Coronary artery (tissue), 2 donors: ENCODE data around the gene HIPK4.

Experiments used
- DNase-seq: peaks from one replicate; pipeline ENCODE4 v3.0.0-alpha.2; 2017; ENCODE audit warnings: low spot score
- H3K27ac ChIP-seq, 2 donors: fragments of 200-600 bp; sonication (generic); one replicate each; pipeline ENCODE4 v1.5.1; 2016 to 2019
- H3K4me3 ChIP-seq: fragments of 200-600 bp; sonication (generic); 2 replicates; pipeline ENCODE4 v1.5.1; 2016; ENCODE audit warnings: mild to moderate bottlenecking, moderate library complexity
- CTCF ChIP-seq: fragments of 200-600 bp; sonication (generic); IDR thresholded peaks from one replicate; pipeline ENCODE4 v1.5.1; 2019; ENCODE audit warnings: antibody characterized with exemption

The HIPK4 gene

GRCh38 chr19:40420766-40421765 lies 31.1 kb upstream of the HIPK4 start:
- Histone ChIP-seq H3K4me3 (peak overlapping the region; percentile 72), H3K27ac (peak overlapping the region; percentile 98 to 100)
- DNase-seq: peak; percentile 97
- peak; percentile 86 for TF ChIP-seq CTCF

DNA sequence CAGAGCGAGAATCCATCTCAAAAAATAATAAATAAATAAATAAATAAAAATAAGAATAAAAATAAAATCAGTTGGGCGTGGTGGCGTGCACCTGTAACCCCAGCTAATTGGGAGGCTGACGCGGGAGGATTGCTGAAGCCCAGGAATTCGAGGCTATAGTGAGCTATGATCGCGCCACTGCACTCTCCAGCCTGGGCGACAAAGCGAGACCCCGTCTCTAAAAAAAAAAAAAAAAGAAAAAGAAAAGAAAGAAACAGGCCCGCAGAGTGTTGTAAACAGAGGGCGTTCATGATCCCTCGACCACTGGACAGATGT lies 30.4 kb upstream of the HIPK4 start:
- Histone ChIP-seq H3K27ac (peak overlapping the region; percentile 98 to 100), H3K4me3 (peak overlapping the region; percentile 72)
- no peak for TF ChIP-seq CTCF
- no peak for DNase-seq

DNA sequence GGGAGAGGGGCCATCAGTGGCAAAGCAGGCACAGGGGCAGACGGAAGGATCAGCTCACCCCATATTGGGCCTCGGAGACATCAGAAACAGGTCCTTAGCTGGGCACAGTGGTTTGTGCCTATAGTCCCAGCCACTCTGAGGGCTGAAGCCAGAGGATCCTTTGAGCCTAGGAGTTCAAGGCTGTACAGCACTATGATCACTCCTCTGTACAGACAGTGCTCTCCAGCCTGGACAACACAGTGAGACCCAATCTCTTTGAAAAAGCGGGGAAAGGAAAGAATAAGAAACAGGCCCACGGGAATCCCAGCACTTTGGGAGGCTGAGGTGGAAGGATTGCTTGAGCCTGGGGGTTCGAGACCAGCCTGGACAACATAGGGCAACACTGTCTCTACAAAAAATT lies 29.8 kb upstream of the HIPK4 start:
- DNase-seq: no peak

DNA sequence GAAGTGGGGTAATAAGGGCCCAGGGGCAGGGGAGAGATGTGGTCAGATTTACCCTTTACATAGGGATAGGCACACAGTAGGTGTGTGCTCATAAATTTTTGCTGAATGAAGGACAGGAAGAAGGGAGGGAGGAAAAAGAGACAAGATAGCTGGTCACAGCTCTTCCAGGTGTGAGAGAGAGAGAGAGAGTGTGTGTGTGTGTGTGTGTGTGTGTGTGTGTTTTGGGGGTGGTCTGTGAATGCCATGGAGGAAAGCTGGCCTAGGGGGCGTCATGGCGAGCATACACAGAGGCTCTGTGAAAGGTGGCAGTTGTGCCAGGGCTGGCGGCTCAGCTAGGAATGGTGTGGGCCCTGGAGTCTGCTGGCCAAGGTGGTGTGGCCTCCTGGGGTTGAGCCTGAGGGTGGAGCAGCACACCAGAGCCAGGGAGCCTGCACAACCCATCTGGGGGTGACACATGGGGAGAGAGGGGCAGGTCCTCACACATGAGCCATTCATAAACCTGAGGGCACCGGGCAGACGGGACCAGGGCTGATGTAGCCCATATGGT lies 29.2 kb upstream of the HIPK4 start:
- Histone ChIP-seq H3K4me3 (no peak overlapping the region), H3K27ac (no peak overlapping the region)
- no peak for TF ChIP-seq CTCF
- no peak for DNase-seq

More for the DNA sequence above, 29.8 kb upstream of the HIPK4 start:
- TF ChIP-seq CTCF: no peak
- H3K27ac ChIP-seq: no peak overlapping the region
- H3K4me3 ChIP-seq: no peak overlapping the region

DNA sequence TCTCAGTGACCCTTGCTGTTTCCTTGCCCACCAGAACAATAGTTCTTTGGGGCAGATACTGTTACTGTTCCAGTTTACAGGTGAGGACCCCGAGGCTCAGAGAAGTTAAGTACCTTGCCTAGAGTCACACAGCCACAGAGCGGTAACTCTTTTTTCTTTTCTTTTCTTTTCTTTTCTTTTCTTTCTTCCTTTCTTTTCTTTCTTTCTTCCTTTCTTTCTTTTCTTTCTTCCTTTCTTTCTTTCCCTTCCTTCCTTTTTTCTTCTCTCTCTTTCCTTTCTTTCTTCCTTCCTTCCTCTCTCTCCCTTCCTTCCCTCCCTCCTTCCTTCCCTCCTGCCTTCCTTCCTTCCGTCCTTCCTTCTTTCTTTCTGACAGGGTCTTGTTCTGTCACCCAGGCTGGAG lies 28.1 kb upstream of the HIPK4 start:
- Histone ChIP-seq H3K4me3 (no peak overlapping the region), H3K27ac (peak overlapping the region in 1 of 2 donors; percentile 77)
- no peak for TF ChIP-seq CTCF
- no peak for DNase-seq

GRCh38 chr19:40417643-40417981 lies 27.6 kb upstream of the HIPK4 start:
- no peak for TF ChIP-seq CTCF
- Histone ChIP-seq H3K27ac (peak overlapping the region in 1 of 2 donors; percentile 77), H3K4me3 (no peak overlapping the region)
- DNase-seq: no peak
